ENCODE results near the gene ADCY7. TPM values are rescaled to one million over a fixed set of nuclear protein-coding genes. Genes with fewer than 3 reads are reported as not detected.

ADCY7 gene
- total RNA-seq, 1 donor from 2014 or later, result 30.3 TPM

DNA sequence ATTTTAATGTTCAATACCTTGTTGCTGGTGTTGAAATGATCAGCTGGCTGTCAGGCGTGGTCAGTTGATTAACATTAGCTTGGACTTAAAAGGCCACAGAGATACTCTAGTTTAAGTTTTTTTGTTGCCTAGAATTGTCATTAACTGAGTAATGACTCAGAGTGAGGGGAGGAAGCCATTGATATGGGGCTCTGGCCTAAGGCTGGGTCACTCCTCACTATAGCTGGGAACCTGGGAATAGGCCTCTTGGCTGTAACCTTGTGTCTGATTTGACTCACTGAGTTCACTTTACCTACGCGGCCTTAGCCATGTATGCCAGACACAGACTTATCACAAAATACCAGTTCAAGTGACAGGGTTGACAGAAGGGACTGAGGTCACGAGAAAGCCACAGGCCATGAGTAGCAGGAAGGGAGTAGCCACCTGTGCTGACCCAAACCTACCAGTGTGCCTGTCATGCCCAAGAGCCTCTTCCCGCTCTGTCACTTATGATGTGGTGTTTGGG lies 37.9 kb upstream of the ADCY7 start:
- FAIRE-seq (no peak), DNase-seq (ENCODE audit: low read depth) (no peak)
- Histone ChIP-seq H3K4me2 (ENCODE audit: low read length) (no peak overlapping the region), H3K4me3 (ENCODE audit: insufficient read depth, low read depth, low read length) (no peak overlapping the region), H4K20me1 (ENCODE audit: insufficient read depth, low read length) (no peaks in the 10 kb centered on the region), H3K27ac (ENCODE audit: low read depth, low read length) (no peak overlapping the region), H2AFZ (ENCODE audit: low read depth, low read length) (no peak overlapping the region), H3K36me3 (ENCODE audit: insufficient read depth, low read length) (peaks cover 7% of the 10 kb centered on the region), H3K27me3 (ENCODE audit: insufficient read depth, low read length) (no peaks in the 10 kb centered on the region), H3K9me3 (ENCODE audit: insufficient read depth, low read depth, low read length) (no peaks in the 10 kb centered on the region), H3K4me1 (ENCODE audit: insufficient read depth, low read length) (no peaks in the 10 kb centered on the region), H3K79me2 (ENCODE audit: insufficient read depth, low read length) (no peaks in the 10 kb centered on the region), H3K9ac (ENCODE audit: low read length) (no peak overlapping the region)
- Mint-ChIP-seq H3K27ac (ENCODE audit: unreplicated experiment) (no peak overlapping the region), H3K4me3 (ENCODE audit: unreplicated experiment) (no peak overlapping the region), H3K4me1 (ENCODE audit: low read depth, unreplicated experiment) (no peaks in the 10 kb centered on the region), H3K36me3 (ENCODE audit: low read depth, unreplicated experiment) (peaks cover 22% of the 10 kb centered on the region), H3K9me3 (ENCODE audit: unreplicated experiment) (no peaks in the 10 kb centered on the region), H3K27me3 (ENCODE audit: low read depth, unreplicated experiment) (no peaks in the 10 kb centered on the region)
- TF ChIP-seq EZH2 (IDR thresholded peaks at IDR 0.05; ENCODE audit: insufficient read depth, low read length), result no peak
- TF ChIP-seq, protein P1, sequence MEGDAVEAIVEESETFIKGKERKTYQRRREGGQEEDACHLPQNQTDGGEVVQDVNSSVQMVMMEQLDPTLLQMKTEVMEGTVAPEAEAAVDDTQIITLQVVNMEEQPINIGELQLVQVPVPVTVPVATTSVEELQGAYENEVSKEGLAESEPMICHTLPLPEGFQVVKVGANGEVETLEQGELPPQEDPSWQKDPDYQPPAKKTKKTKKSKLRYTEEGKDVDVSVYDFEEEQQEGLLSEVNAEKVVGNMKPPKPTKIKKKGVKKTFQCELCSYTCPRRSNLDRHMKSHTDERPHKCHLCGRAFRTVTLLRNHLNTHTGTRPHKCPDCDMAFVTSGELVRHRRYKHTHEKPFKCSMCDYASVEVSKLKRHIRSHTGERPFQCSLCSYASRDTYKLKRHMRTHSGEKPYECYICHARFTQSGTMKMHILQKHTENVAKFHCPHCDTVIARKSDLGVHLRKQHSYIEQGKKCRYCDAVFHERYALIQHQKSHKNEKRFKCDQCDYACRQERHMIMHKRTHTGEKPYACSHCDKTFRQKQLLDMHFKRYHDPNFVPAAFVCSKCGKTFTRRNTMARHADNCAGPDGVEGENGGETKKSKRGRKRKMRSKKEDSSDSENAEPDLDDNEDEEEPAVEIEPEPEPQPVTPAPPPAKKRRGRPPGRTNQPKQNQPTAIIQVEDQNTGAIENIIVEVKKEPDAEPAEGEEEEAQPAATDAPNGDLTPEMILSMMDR (IDR thresholded peaks at IDR 0.05; ENCODE audit: insufficient read depth, low read depth, low read length), result no peak

DNA sequence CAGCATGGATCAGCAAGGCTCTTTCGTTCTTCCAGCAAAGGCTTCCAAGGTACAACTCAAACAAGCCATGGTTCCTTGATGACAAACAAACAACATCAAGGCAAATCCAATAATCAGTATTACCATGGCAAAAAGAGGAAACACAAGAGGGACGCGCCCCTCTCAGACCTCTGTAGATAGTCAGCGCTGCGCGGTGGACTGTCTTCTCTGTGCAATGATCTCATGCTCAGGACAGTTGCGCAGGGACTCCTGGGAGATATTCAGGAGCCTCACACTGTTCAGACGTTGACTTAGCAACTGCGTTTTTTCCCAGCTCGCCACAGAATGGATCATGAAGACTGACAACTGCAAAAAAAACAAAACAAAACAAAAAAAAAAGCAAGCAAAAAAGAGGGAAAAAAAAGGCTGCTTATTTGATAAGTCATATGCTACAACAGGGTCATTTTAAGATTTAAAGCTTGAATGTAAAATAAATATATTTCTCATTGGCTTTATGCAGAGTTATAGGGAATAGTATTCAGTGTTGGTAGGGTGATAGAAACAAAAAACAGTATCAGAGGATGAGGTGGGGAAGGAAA lies 37.1 kb upstream of the ADCY7 start:
- H3K4me3 ChIP-seq (ENCODE audit: insufficient read depth, low read depth, low read length), result no peak overlapping the region
- no peak for FAIRE-seq
- no peaks in the 10 kb centered on the region for H3K27me3 Mint-ChIP-seq (ENCODE audit: low read depth, unreplicated experiment)
- H3K4me2 ChIP-seq (ENCODE audit: low read length), result no peak overlapping the region
- H3K9me3 ChIP-seq (ENCODE audit: insufficient read depth, low read depth, low read length), result no peaks in the 10 kb centered on the region
- H3K27me3 ChIP-seq (ENCODE audit: insufficient read depth, low read length), result no peaks in the 10 kb centered on the region
- H3K79me2 ChIP-seq (ENCODE audit: insufficient read depth, low read length), result no peaks in the 10 kb centered on the region
- no peak for DNase-seq (ENCODE audit: low read depth)
- TF ChIP-seq, protein P1 (IDR thresholded peaks at IDR 0.05; ENCODE audit: insufficient read depth, low read depth, low read length), result no peak
- TF ChIP-seq EZH2 (IDR thresholded peaks at IDR 0.05; ENCODE audit: insufficient read depth, low read length), result no peak
- H2AFZ ChIP-seq (ENCODE audit: low read depth, low read length), result no peak overlapping the region
- no peak overlapping the region for H3K9ac ChIP-seq (ENCODE audit: low read length)
- H3K4me1 ChIP-seq (ENCODE audit: insufficient read depth, low read length), result peaks cover 1% of the 10 kb centered on the region
- peaks cover 7% of the 10 kb centered on the region for H3K36me3 ChIP-seq (ENCODE audit: insufficient read depth, low read length)
- H3K4me3 Mint-ChIP-seq (ENCODE audit: unreplicated experiment), result no peak overlapping the region
- no peaks in the 10 kb centered on the region for H4K20me1 ChIP-seq (ENCODE audit: insufficient read depth, low read length)
- H3K27ac ChIP-seq (ENCODE audit: low read depth, low read length), result no peak overlapping the region
- H3K4me1 Mint-ChIP-seq (ENCODE audit: low read depth, unreplicated experiment), result peaks cover 5% of the 10 kb centered on the region
- H3K9me3 Mint-ChIP-seq (ENCODE audit: unreplicated experiment), result no peaks in the 10 kb centered on the region
- peaks cover 22% of the 10 kb centered on the region for H3K36me3 Mint-ChIP-seq (ENCODE audit: low read depth, unreplicated experiment)
- no peak overlapping the region for H3K27ac Mint-ChIP-seq (ENCODE audit: unreplicated experiment)
